Smooth muscle cell (in vitro differentiated cells): Measurements from ENCODE around the gene ING2. TPM values are rescaled to one million over a fixed set of nuclear protein-coding genes. Genes with fewer than 3 reads are reported as not detected.
A peak's percentile ranks its signal among the peaks of the same experiment; 100 is the strongest.
"Not testable (repeated sequence)": the region's sequence is repeated elsewhere in the genome, so short reads cannot be mapped to it uniquely, and the experiment has no call there.

Source experiments
- DNase-seq: peaks from one replicate; lab custom pipeline; 2025; ENCODE audit not compliant: unreplicated experiment; lab: John Stamatoyannopoulos, UW
- H2AFZ ChIP-seq: fragments of 200-600 bp; sonication (generic); 2 replicates; pipeline ENCODE4 v1.6.0; 2016; ENCODE audit warnings: antibody characterized with exemption, low read depth, mild to moderate bottlenecking
- H3F3A ChIP-seq: fragments of 200-600 bp; sonication (generic); 2 replicates; pipeline ENCODE4 v1.6.0; 2017; ENCODE audit warnings: antibody characterized with exemption, low read depth
- H3K27ac ChIP-seq: fragments of 200-600 bp; sonication (generic); 2 replicates; pipeline ENCODE4 v1.5.1; 2016; ENCODE audit warnings: low read depth, mild to moderate bottlenecking
- H3K27me3 ChIP-seq: fragments of 200-600 bp; sonication (generic); 2 replicates; pipeline ENCODE4 v1.6.1; 2016; ENCODE audit warnings: low read depth, mild to moderate bottlenecking
- H3K36me3 ChIP-seq: fragments of 200-600 bp; sonication (generic); 2 replicates; pipeline ENCODE4 v1.5.1; 2016; ENCODE audit warnings: low read depth
- H3K4me1 ChIP-seq: fragments of 200-600 bp; sonication (generic); 2 replicates; pipeline ENCODE4 v1.5.1; 2016; ENCODE audit warnings: low read depth
- H3K4me2 ChIP-seq: fragments of 200-600 bp; sonication (generic); 2 replicates; pipeline ENCODE4 v1.6.0; 2016; ENCODE audit warnings: mild to moderate bottlenecking
- H3K4me3 ChIP-seq: fragments of 200-600 bp; sonication (generic); 2 replicates; pipeline ENCODE4 v1.5.1; 2016; ENCODE audit warnings: mild to moderate bottlenecking
- H3K79me2 ChIP-seq: fragments of 200-600 bp; sonication (generic); 2 replicates; pipeline ENCODE4 v1.6.0; 2016; ENCODE audit warnings: low read depth, mild to moderate bottlenecking
- H3K9ac ChIP-seq: fragments of 200-600 bp; sonication (generic); 2 replicates; pipeline ENCODE4 v1.6.0; 2016; ENCODE audit warnings: low read depth
- H3K9me3 ChIP-seq: fragments of 200-600 bp; sonication (generic); replicated peaks from 2 replicates; pipeline ENCODE4 v1.5.1; 2016; ENCODE audit warnings: low read depth
- H4K20me1 ChIP-seq: fragments of 200-600 bp; sonication (generic); 2 replicates; pipeline ENCODE4 v1.6.0; 2016; ENCODE audit warnings: low read depth
- WGBS: methylation state at CpG from one replicate; pipeline ENCODE4 v1.1.7; 2016; ENCODE audit warnings: low lambda C conversion rate; 5-methylcytosine and 5-hydroxymethylcytosine counted together
- polyA plus RNA-seq: library from polyadenylated mRNA; unstranded; fragments of >200 nt; fragmentation: Nextera tagmentation; extraction: Ambion mirVana; gene quantifications from 2 replicates; pipeline ENCODE4 v1.2.1, GENCODE V29; 2016
- total RNA-seq: library from RNA; depleted of rRNA; stranded (reverse); fragments of >200 nt; gene quantifications from 2 replicates; pipeline ENCODE4 v1.2.3, GENCODE V29; 2014
- TF ChIP-seq, protein P1 (sequence below): fragments of 200-600 bp; sonication (generic); IDR thresholded peaks from 2 replicates; pipeline ENCODE4 v1.5.1; 2017; ENCODE audit warnings: borderline replicate concordance, mild to moderate bottlenecking, antibody characterized with exemption; ENCODE audit not compliant: insufficient read depth, poor library complexity, severe bottlenecking

ING2 gene
- total and polyA plus RNA-seq, 2 experiments from 2014 or later: 16.3 to 30.1 TPM

DNA sequence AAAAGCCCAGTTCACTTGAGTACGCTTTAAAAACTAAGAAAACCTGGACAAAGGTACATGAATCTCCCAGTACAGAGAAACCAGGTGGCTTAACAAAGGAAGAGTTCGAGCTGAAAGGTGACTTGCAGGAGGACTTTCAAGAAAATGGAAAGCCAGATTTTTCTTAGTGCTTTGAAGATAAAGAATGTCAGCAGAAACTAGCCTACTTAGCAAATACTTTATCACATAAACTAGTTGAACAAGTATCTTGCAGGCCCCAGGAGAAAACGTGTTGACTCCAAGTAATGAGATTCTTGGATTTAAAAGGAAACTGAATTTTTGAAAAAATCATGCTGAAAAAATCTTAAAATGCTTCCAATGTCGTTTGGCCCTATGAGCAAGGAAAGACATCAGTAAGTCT lies 34.0 kb upstream of the ING2 start:
- Histone ChIP-seq H3K4me2 (no peak overlapping the region), H3K9me3 (no peaks in the 10 kb centered on the region), H4K20me1 (no peaks in the 10 kb centered on the region), H3K79me2 (no peaks in the 10 kb centered on the region), H3K9ac (no peak overlapping the region), H3F3A (no peaks in the 10 kb centered on the region), H3K36me3 (no peaks in the 10 kb centered on the region), H3K27ac (peak overlapping the region; percentile 75), H3K4me3 (no peak overlapping the region), H2AFZ (no peak overlapping the region), H3K4me1 (no peaks in the 10 kb centered on the region), H3K27me3 (no peaks in the 10 kb centered on the region)
- TF ChIP-seq, protein P1, sequence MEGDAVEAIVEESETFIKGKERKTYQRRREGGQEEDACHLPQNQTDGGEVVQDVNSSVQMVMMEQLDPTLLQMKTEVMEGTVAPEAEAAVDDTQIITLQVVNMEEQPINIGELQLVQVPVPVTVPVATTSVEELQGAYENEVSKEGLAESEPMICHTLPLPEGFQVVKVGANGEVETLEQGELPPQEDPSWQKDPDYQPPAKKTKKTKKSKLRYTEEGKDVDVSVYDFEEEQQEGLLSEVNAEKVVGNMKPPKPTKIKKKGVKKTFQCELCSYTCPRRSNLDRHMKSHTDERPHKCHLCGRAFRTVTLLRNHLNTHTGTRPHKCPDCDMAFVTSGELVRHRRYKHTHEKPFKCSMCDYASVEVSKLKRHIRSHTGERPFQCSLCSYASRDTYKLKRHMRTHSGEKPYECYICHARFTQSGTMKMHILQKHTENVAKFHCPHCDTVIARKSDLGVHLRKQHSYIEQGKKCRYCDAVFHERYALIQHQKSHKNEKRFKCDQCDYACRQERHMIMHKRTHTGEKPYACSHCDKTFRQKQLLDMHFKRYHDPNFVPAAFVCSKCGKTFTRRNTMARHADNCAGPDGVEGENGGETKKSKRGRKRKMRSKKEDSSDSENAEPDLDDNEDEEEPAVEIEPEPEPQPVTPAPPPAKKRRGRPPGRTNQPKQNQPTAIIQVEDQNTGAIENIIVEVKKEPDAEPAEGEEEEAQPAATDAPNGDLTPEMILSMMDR: no peak
- DNase-seq: no peak
- 66% methylated on average over 4 of the region's 4 CpGs for WGBS

DNA sequence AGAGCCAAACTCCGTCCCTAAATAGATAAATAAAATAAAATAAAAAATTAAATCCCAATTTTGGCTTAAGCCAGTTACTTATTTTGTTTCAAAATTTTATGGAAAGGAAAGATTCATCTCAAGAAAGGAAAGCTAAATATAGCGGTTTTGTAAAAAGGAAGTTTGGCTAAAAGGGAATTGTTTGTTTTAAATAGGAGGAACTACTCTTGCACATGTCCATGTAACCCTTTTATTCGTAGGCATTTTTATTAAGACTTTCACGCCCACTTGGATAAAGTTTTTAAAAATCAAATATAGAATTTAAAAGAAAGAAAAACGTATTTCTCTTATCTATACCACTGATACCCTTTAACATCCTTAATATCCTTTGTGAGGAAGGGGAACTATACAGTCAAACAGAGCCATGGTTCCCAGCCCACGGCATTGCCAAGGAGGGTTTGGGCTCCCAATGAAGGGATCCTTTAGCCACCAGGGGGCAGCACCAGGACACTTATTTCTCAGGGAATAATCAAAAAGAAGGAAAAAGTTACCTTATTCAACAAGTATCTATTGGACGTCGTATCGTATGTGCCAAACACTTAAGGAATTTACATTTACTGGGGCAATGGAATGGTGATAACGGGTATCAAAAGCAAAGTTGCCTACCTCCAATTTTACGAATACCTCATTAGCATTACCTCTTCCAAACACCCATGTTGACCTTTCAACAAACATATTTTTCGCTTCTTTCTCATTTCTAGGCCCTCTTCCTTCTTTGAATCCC lies 32.7 kb upstream of the ING2 start:
- H3K4me2 ChIP-seq: no peak overlapping the region
- H3K79me2 ChIP-seq: no peaks in the 10 kb centered on the region
- DNase-seq: peak; percentile 43
- H3K9ac ChIP-seq: no peak overlapping the region
- H3K27me3 ChIP-seq: no peaks in the 10 kb centered on the region
- TF ChIP-seq, protein P1: peak; percentile 84
- 45% methylated on average over 12 of the region's 12 CpGs for WGBS
- no peak overlapping the region for H3K4me3 ChIP-seq
- H3K9me3 ChIP-seq: no peaks in the 10 kb centered on the region
- H2AFZ ChIP-seq: no peak overlapping the region
- no peaks in the 10 kb centered on the region for H4K20me1 ChIP-seq
- no peaks in the 10 kb centered on the region for H3K36me3 ChIP-seq
- H3F3A ChIP-seq: no peaks in the 10 kb centered on the region
- H3K4me1 ChIP-seq: no peaks in the 10 kb centered on the region
- H3K27ac ChIP-seq: no peak overlapping the region

DNA sequence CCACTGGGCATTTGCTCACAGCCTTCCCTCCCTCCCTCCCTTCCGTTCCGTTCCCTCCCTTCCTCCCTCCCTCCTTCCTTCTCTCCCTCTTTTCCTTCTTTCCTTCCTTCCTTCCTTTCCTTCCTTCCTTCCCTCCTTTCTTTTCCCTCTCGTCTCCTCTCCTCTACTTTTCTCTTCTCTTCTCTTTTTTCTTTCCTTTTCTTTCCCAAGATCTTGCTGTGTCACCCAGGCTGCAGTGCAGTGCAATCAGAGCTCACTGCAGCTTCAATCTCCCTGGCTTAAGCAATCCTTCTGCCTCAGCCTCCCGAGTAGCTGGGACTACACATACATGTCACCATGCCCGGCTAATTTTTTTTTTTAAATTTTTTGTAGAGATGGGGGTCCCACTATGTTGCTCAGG lies 26.7 kb upstream of the ING2 start:
- no peak for DNase-seq
- Histone ChIP-seq H3K4me3 (no peak overlapping the region), H3K4me2 (no peak overlapping the region), H3K79me2 (no peaks in the 10 kb centered on the region), H3K9me3 (no peaks in the 10 kb centered on the region), H3K4me1 (no peaks in the 10 kb centered on the region), H3K36me3 (no peaks in the 10 kb centered on the region), H4K20me1 (no peaks in the 10 kb centered on the region), H2AFZ (no peak overlapping the region), H3K9ac (no peak overlapping the region), H3F3A (no peaks in the 10 kb centered on the region), H3K27ac (no peak overlapping the region), H3K27me3 (no peaks in the 10 kb centered on the region)
- TF ChIP-seq, protein P1: no peak
- WGBS: 54% methylated on average over 3 of the region's 5 CpGs

DNA sequence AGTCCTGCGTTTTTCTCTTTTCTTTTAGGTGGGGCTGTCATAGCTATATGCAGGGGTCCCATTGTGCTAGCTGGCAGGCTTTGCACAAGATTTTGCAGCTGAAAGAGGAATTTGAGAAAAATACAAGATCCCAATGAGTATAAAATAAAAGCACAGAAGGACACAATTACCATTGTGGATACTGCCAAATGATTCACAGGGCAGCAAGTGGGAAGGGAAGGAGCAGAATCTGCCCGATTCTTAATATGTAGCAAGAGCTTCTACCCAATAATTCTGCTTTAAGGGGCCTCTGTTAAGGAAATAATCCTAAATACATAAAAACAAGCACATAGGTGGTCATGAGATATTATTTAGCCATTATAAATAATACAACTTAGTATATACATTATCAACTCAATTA lies 25.9 kb upstream of the ING2 start:
- Histone ChIP-seq H3K4me1 (no peaks in the 10 kb centered on the region), H2AFZ (no peak overlapping the region), H3F3A (no peaks in the 10 kb centered on the region), H4K20me1 (no peaks in the 10 kb centered on the region), H3K27ac (no peak overlapping the region), H3K9ac (no peak overlapping the region), H3K4me2 (no peak overlapping the region), H3K36me3 (no peaks in the 10 kb centered on the region), H3K27me3 (no peaks in the 10 kb centered on the region), H3K79me2 (no peaks in the 10 kb centered on the region), H3K9me3 (no peaks in the 10 kb centered on the region), H3K4me3 (no peak overlapping the region)
- no peak for DNase-seq
- TF ChIP-seq, protein P1: no peak
- 93% methylated on average over 2 of the region's 2 CpGs for WGBS

DNA sequence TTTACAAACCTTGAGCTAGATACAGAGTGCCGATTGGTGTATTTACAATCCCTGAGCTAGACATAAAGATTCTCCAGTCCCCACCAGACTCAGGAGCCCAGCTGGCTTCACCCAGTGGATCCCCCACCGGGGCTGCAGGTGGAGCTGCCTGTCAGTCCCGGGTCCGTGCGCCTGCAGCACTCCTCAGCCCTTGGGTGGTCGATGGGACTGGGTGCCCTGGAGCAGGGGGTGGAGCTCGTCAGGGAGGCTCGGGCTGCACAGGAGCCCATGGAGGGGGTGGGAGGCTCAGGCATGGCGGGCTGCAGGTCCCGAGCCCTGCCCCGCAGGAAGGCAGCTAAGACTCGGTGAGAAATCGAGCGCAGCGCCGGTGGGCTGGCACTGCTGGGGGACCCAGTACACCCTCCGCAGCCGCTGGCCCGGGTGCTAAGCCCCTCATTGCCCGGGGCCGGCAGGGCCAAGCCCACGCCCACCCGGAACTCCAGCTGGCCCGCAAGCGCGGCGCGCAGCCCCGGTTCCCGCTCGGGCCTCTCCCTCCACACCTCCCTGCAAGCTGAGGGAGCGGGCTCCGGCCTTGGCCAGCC lies 22.3 kb upstream of the ING2 start:
- H3K27me3 ChIP-seq, H3K27ac ChIP-seq, H3K9ac ChIP-seq, H3K4me3 ChIP-seq, H3K79me2 ChIP-seq, H2AFZ ChIP-seq, H4K20me1 ChIP-seq, H3K4me2 ChIP-seq, H3F3A ChIP-seq, H3K36me3 ChIP-seq, DNase-seq, H3K4me1 ChIP-seq, H3K9me3 ChIP-seq: not testable (repeated sequence)
- 98% methylated on average over 23 of the region's 33 CpGs for WGBS
